Skeletal muscle tissue (tissue), 4 donors: ENCODE data around the gene KCNJ14. TPM values are rescaled to one million over a fixed set of nuclear protein-coding genes. Genes with fewer than 3 reads are reported as not detected.
A peak's percentile ranks its signal among the peaks of the same experiment; 100 is the strongest.

Experiments used
- H3K27ac ChIP-seq: one replicate; pipeline ENCODE4 v1.7.0; 2013; ENCODE audit warnings: mild to moderate bottlenecking, low read depth, low read length, inconsistent platforms
- H3K27me3 ChIP-seq, 3 donors: one replicate each; pipeline ENCODE4 v1.7.0; 2013; ENCODE audit warnings: low read length in 3 of 3; ENCODE audit not compliant: control insufficient read depth in 3 of 3, insufficient read depth in 3 of 3
- H3K36me3 ChIP-seq, 3 donors: one replicate each; pipeline ENCODE4 v1.7.0; 2013; ENCODE audit warnings: low read length in 3 of 3; ENCODE audit not compliant: control insufficient read depth in 3 of 3, insufficient read depth in 3 of 3
- H3K4me1 ChIP-seq, 3 donors: one replicate each; pipeline ENCODE4 v1.7.0; 2013; ENCODE audit warnings: low read length in 3 of 3, mild to moderate bottlenecking in 3 of 3; ENCODE audit not compliant: control insufficient read depth in 3 of 3, insufficient read depth in 3 of 3
- H3K4me3 ChIP-seq, 3 donors: one replicate each; pipeline ENCODE4 v1.7.0; 2013; ENCODE audit warnings: low read length in 3 of 3
- H3K9ac ChIP-seq, 3 donors: one replicate each; pipeline ENCODE4 v1.7.0; 2013; ENCODE audit warnings: low read length in 3 of 3, mild to moderate bottlenecking in 3 of 3, moderate library complexity in 2 of 3, low read depth in 1 of 3
- H3K9me3 ChIP-seq, 3 donors: one replicate each; pipeline ENCODE4 v1.7.0; 2013; ENCODE audit warnings: low read length in 3 of 3; ENCODE audit not compliant: control insufficient read depth in 3 of 3
- total RNA-seq: library from RNA; depleted of rRNA; stranded (reverse); fragments of >200 nt; gene quantifications from one replicate; pipeline ENCODE4 v1.2.3, GENCODE V29; 2014
- donor health status: Osteomylitis.

KCNJ14 gene
- total RNA-seq, result 1.0 TPM

DNA sequence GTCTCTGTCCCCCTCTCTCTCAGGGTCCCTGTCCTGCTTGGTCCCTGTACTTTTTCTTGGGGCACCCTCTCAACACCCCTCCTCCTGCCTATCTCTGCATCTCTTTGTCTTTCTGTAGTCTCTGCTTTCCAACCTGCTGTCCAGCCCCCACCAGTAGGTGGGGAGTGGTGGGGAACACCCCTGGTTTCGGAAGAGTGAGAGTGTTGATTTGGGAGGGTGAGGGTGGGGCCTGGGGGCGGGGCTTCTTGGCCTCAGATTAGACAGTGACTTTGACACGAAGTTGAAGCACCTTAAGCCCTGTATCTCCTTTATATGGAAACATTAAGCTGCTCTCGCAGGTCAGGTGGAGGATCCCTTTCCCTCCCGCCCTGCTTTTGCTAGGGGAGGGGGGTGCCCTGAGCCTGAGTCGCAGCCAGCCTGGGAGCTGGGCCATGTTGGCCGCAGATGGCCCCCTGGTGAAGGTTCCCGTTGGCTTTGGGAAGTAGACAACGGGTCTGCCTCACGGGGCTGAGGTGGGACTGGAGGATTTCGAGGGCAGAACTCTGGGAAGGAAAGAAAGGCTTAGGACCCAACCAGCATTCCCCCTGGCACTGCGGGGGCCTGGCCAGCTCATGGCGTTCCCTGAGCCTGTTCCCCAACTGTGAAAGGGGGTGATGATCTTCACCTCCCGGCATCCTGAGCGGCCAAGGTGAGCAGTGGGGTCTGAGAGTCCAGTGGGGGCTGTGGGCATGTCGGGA is at the start of gene KCNJ14:
KCNJ14 (plus strand) TSS at position 404 of the 737 bp plus-strand sequence. CDS start 6,151 bp downstream, outside the sequence.
- no peaks in the 10 kb centered on the region for H3K9me3 ChIP-seq
- H3K36me3 ChIP-seq, result peaks cover 35 to 37% (median 36%) of the 10 kb centered on the region in 3 donors
- H3K4me3 ChIP-seq, result no peak within 1 kb of the TSS
- H3K27ac ChIP-seq, result no peak within 1 kb of the TSS
- H3K9ac ChIP-seq, result peak within 1 kb of the TSS in 2 of 3 donors; percentile 16 to 20
- H3K27me3 ChIP-seq, result no peaks in the 10 kb centered on the region
- H3K4me1 ChIP-seq, result peaks cover 5 to 19% (median 7%) of the 10 kb centered on the region in 3 donors

DNA sequence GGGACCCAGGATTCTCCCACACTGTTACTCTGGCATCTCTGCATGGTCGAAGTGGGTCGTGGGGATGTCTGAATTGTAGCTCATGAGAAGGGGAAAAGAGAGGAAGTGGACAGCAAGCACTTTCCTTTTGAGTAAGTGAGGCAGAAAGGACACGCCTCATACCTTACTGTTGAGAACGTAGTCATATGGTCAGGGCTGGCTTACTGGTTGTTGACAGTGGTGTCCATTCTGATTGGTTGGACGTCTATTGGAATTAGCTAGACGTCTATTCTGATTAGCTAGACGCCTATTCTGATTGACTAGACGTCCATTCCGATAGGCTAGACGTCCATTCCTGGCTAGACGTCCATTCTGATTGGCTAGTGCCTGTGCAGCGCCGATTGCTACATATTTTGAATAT is 49.5 kb upstream of the KCNJ14 start:
- Histone ChIP-seq H3K9me3 (no peaks in the 10 kb centered on the region), H3K4me1 (no peaks in the 10 kb centered on the region), H3K27me3 (peaks cover 9 to 15% (median 10%) of the 10 kb centered on the region in 3 donors), H3K36me3 (no peaks in the 10 kb centered on the region), H3K27ac (no peak overlapping the region), H3K9ac (no peak overlapping the region), H3K4me3 (no peak overlapping the region)

DNA sequence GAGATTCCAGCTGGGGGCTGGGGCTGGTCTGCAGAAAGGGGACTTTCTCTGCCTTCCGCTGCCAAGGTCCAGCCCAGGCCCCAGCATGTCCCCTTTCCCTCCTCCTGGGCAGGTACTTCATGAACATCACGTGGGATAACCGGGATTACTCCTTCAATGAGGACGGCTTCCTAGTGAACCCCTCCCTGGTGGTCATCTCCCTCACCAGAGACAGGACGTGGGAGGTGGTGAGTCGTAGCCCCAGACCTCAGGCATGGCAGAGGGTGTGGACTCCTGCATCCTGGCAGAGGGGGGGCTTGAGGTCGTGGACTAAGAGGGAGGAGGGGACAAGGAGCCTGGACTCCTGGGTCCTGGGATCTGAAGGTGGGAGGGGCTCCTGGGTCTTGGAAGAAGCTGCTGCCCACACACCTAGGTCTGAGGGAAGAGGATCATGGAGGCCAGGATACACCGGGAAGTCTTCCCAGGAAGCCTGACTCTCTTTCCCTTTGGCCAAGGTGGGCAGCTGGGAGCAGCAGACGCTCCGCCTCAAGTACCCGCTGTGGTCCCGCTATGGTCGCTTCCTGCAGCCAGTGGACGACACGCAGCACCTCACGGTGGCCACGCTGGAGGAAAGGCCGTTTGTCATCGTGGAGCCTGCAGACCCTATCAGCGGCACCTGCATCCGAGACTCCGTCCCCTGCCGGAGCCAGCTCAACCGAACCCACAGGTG is 41.3 kb upstream of the KCNJ14 start:
- H3K27ac ChIP-seq, result no peak overlapping the region
- no peaks in the 10 kb centered on the region for H3K9me3 ChIP-seq
- no peaks in the 10 kb centered on the region for H3K36me3 ChIP-seq
- peaks cover 0 to 6% (median 4%) of the 10 kb centered on the region in 3 donors for H3K4me1 ChIP-seq
- H3K27me3 ChIP-seq, result peaks cover 24 to 37% (median 31%) of the 10 kb centered on the region in 3 donors
- H3K4me3 ChIP-seq, result no peak overlapping the region
- H3K9ac ChIP-seq, result no peak overlapping the region

DNA sequence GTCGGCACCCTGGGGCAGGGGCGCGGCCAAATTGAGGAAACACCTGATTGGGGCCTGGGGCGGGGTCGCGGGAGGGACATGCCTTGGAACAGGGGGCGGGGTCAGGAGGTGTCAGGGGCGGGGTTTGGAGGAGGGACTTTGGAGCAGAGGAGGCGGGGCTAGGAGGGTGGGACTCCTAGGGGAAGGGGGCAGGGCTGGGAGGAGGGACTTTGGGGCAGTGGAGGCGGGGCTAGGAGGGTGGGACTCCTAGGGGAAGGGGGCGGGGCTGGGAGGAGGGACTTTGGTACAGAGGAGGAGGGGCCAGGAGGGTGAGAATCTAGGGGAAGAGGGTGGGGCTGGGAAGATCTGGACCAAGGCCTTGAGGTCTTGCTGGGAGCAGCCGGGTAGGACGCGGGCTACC is 40.0 kb upstream of the KCNJ14 start:
- peaks cover 24 to 37% (median 31%) of the 10 kb centered on the region in 3 donors for H3K27me3 ChIP-seq
- H3K36me3 ChIP-seq, result no peaks in the 10 kb centered on the region
- H3K27ac ChIP-seq, result no peak overlapping the region
- no peaks in the 10 kb centered on the region for H3K9me3 ChIP-seq
- peaks cover 0 to 6% (median 4%) of the 10 kb centered on the region in 3 donors for H3K4me1 ChIP-seq
- no peak overlapping the region for H3K4me3 ChIP-seq
- H3K9ac ChIP-seq, result no peak overlapping the region

DNA sequence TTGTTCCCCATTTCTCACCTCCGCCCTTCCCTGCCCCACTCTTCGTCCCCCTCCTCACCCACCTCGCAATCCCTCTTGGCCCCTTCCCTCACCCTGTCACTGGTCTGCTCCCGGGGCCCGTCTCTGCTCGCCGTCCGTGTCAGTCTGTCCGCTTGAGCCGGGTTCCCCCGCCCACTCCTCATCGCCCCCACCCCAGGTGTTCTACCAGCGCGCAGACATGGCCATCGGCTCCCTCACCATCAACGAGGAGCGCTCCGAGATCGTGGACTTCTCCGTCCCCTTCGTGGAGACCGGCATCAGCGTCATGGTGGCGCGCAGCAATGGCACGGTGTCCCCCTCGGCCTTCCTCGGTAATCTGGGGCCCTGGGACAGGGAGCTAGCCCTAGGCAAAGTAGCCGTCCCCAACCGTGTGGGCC is 39.6 kb upstream of the KCNJ14 start:
- no peak overlapping the region for H3K9ac ChIP-seq
- peaks cover 24 to 33% (median 27%) of the 10 kb centered on the region in 3 donors for H3K27me3 ChIP-seq
- no peaks in the 10 kb centered on the region for H3K9me3 ChIP-seq
- H3K27ac ChIP-seq, result no peak overlapping the region
- peaks cover 0 to 6% (median 4%) of the 10 kb centered on the region in 3 donors for H3K4me1 ChIP-seq
- H3K36me3 ChIP-seq, result no peaks in the 10 kb centered on the region
- H3K4me3 ChIP-seq, result no peak overlapping the region

DNA sequence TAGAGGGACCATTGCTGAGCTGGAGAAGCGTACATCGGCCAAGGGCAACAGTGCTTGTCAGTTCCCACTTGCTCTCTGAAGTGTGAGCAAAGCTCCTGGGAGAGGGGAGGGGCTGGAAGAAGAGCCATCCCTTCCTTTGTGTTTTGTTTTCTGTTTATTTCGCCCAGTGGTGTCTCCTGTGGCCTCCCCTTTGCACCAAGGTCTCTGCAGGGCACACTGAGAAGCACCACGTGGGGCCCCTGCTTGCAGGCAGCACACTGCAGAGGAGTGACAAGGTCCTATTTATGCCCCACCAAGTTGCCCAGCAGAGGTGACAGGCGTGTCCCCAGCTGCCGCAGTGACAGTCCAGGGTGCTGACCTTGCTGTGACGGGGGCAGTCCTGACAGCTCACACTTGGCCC is 38.0 kb upstream of the KCNJ14 start:
- H3K4me1 ChIP-seq, result peaks cover 0 to 6% (median 4%) of the 10 kb centered on the region in 3 donors
- no peak overlapping the region for H3K9ac ChIP-seq
- H3K9me3 ChIP-seq, result no peaks in the 10 kb centered on the region
- no peaks in the 10 kb centered on the region for H3K36me3 ChIP-seq
- no peak overlapping the region for H3K27ac ChIP-seq
- no peak overlapping the region for H3K4me3 ChIP-seq
- H3K27me3 ChIP-seq, result peaks cover 22 to 33% (median 24%) of the 10 kb centered on the region in 3 donors

DNA sequence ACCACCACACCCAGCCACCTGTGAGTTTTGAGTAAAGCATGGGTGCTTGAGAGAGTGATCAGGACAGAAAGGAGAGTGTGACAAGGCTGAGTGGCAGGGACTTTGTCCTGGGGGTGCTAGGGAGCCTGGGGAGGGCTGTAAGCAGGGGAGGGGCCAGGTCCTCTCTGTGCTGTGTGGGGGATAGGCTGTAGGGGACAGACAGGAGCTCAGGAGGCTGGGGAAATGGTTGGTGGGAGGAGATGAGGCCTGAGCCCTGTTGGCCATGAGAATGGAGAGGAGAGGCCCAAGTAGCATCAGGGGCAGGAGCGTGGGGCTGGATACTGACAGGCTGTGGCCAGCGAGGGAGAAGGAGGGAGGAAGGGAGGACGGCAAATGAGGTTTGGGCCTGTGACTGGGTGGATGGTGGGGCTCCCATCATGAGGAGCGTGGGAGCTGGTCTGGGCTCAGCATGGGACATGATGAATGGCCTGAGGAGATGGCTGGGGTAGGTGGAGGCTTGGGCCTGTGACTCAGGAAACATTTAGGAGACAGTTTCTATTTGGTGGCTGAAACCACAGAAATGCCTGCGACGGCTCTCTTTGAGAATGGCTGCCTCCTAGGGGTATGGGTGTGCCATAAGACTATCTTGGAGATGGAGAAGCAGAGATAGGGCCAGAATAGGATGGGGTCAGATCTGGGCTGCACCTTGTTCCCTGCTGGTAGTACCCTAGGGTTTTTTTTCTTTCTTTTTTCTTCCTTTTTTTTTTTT is 36.9 kb upstream of the KCNJ14 start:
- no peak overlapping the region for H3K4me3 ChIP-seq
- no peak overlapping the region for H3K9ac ChIP-seq
- H3K27me3 ChIP-seq, result peaks cover 22 to 33% (median 24%) of the 10 kb centered on the region in 3 donors
- no peaks in the 10 kb centered on the region for H3K9me3 ChIP-seq
- no peak overlapping the region for H3K27ac ChIP-seq
- H3K4me1 ChIP-seq, result peaks cover 0 to 6% (median 4%) of the 10 kb centered on the region in 3 donors
- no peaks in the 10 kb centered on the region for H3K36me3 ChIP-seq

DNA sequence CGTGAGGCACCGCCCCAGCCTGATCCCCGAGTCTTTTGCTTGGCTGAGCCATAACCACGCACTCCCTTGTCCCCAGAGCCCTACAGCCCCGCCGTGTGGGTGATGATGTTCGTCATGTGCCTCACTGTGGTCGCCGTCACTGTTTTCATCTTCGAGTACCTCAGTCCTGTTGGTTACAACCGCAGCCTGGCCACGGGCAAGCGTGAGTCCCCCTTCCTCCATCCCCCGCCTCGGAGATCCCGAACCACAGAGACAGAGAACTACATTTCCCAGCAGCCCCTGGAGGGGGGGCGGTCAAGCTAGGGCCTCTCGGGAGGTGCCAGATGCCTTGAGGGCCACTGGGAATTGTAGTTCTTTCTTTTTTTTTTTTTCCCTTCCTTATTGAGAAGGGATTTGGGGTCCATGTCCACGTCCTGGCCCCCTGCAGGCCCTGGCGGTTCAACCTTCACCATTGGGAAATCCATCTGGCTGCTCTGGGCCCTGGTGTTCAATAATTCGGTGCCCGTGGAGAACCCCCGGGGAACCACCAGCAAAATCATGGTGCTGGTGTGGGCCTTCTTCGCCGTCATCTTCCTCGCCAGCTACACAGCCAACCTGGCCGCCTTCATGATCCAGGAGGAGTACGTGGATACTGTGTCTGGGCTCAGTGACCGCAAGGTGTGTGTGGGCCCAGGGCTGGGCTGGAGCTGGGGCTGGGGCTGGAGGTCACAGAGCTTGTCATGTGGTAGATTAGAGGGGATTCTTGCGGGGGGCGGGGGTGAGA is 36.0 kb upstream of the KCNJ14 start:
- H3K27me3 ChIP-seq, result peaks cover 15 to 25% (median 16%) of the 10 kb centered on the region in 3 donors
- peak overlapping the region in 2 of 3 donors; percentile 43 to 48 for H3K4me3 ChIP-seq

DNA sequence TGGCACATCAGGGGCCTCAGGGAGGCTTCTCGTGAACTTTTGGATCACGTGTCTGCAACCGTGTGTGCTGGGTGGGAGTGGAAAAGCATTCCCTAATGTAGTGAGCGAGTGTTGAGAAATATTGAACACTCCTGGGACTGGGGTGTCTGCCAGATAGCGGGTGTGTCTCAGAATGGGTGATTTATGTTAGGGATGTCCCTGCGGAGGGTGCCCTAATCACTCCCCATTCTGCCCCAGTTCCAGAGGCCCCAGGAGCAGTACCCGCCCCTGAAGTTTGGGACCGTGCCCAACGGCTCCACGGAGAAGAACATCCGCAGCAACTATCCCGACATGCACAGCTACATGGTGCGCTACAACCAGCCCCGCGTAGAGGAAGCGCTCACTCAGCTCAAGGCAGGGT is 33.8 kb upstream of the KCNJ14 start:
- no peak overlapping the region for H3K9ac ChIP-seq
- no peak overlapping the region for H3K4me3 ChIP-seq
- H3K27me3 ChIP-seq, result peaks cover 0 to 9% (median 7%) of the 10 kb centered on the region in 3 donors
- H3K36me3 ChIP-seq, result no peaks in the 10 kb centered on the region
- no peaks in the 10 kb centered on the region for H3K9me3 ChIP-seq
- H3K4me1 ChIP-seq, result no peaks in the 10 kb centered on the region
- no peak overlapping the region for H3K27ac ChIP-seq

More for the DNA sequence above, 36.0 kb upstream of the KCNJ14 start:
- Histone ChIP-seq H3K27ac (no peak overlapping the region), H3K9ac (no peak overlapping the region), H3K36me3 (no peaks in the 10 kb centered on the region), H3K9me3 (no peaks in the 10 kb centered on the region), H3K4me1 (peaks cover 0 to 5% (median 0%) of the 10 kb centered on the region in 3 donors)
